GM19452 (cell line): Measurements from ENCODE around the gene ATP9B.
"Not testable (repeated sequence)": the region's sequence is repeated elsewhere in the genome, so short reads cannot be mapped to it uniquely, and the experiment has no call there.

Experiments
- ATAC-seq: cut with Tn5 transposase; IDR thresholded peaks from one replicate; pipeline ENCODE4 v1.9.1; 2021; ENCODE audit not compliant: unreplicated experiment

The ATP9B gene

GRCh38 chr18:79322441-79322840 is 253.2 kb downstream of the ATP9B start:
- no peak for ATAC-seq

GRCh38 chr18:79323471-79323870 is 254.3 kb downstream of the ATP9B start:
- ATAC-seq: no peak

GRCh38 chr18:79326413-79327198 is 257.4 kb downstream of the ATP9B start:
- ATAC-seq: no peak

GRCh38 chr18:79327199-79327721 is 258.1 kb downstream of the ATP9B start:
- no peak for ATAC-seq

- ATAC-seq: not testable (repeated sequence)
Observed at GRCh38 chr18:79327915-79328314, 258.7 kb downstream of the ATP9B start.

- ATAC-seq: no peak
Observed at GRCh38 chr18:79328887-79329286, 259.7 kb downstream of the ATP9B start.

- no peak for ATAC-seq
Observed at GRCh38 chr18:79329786-79330185, 260.6 kb downstream of the ATP9B start.

- no peak for ATAC-seq
Observed at GRCh38 chr18:79332646-79333045, 263.5 kb downstream of the ATP9B start.

- ATAC-seq: no peak
Observed at GRCh38 chr18:79333046-79333445, 263.9 kb downstream of the ATP9B start.

GRCh38 chr18:79334496-79335233 is 265.5 kb downstream of the ATP9B start:
- ATAC-seq: no peak

GRCh38 chr18:79335833-79336360 is 266.7 kb downstream of the ATP9B start:
- ATAC-seq: no peak

GRCh38 chr18:79336556-79337142 is 267.5 kb downstream of the ATP9B start:
- no peak for ATAC-seq

- no peak for ATAC-seq
Observed at GRCh38 chr18:79337184-79337583, 268.0 kb downstream of the ATP9B start.

GRCh38 chr18:79337620-79338019 is 268.4 kb downstream of the ATP9B start:
- no peak for ATAC-seq

GRCh38 chr18:79339094-79339908 is 270.1 kb downstream of the ATP9B start:
- ATAC-seq: no peak

- ATAC-seq: no peak
Observed at GRCh38 chr18:79343567-79344207, 274.5 kb downstream of the ATP9B start.

GRCh38 chr18:79344208-79344581 is 275.0 kb downstream of the ATP9B start:
- ATAC-seq: no peak

GRCh38 chr18:79345366-79345765 is 276.2 kb downstream of the ATP9B start:
- ATAC-seq: no peak

- no peak for ATAC-seq
Observed at GRCh38 chr18:79345981-79346380, 276.8 kb downstream of the ATP9B start.

- no peak for ATAC-seq
Observed at GRCh38 chr18:79348066-79348465, 278.9 kb downstream of the ATP9B start.
